Heart left ventricle (tissue), 13 donors: ENCODE results near the gene TRPV5.

Source experiments
- CTCF ChIP-seq, 12 donors: fragments of 200-600 bp; sonication (generic) in 4 of 12; IDR thresholded peaks; one replicate each; pipeline versions ENCODE4 v1.5.0 to v1.8.0; 2018 to 2022; ENCODE audit warnings: antibody characterized with exemption in 12 of 12, mild to moderate bottlenecking in 5 of 12
- POLR2A ChIP-seq, 2 donors: fragments of 450-650 bp; IDR thresholded peaks; one replicate each; pipeline ENCODE4 v1.6.1; 2017; ENCODE audit warnings: antibody characterized with exemption in 2 of 2, mild to moderate bottlenecking in 2 of 2, moderate library complexity in 2 of 2
- donor health status: ischemic (EF 13 %, LVEDD 7.1; RV severe dilation, severe dysfunction).
- donor health status: DM: no; HTN: yes; CAD: no.
- donor health status: DM: no; HTN: no; CAD: no.
- donor health status: ischemic (EF 25% LVEDD 6.9; RV normal size, moderate dysfunction).
- donor health status: ischemic (EF 25% LVEDD 5.7; RV mildly dilated, moderate dysfunction).
- donor health status: ischemic (EF 35%, LVEDD 5.7; RV mildly dilated, moderate dysfunction).
- donor health status: nonischemic (EF 11% LVEDD 7.7; RV severe dilation, severe dysfunction).
- donor health status: DM: yes; HTN: yes; CAD: no.
- donor health status: PGD.
- donor health status: ischemic (EF 29% LVEDD 5.4; RV normal size, mild dysfunction).
- donor health status: nonischemic (EF 23%, LVEDD 6.1; RV moderate dilation, normal function).

DNA sequence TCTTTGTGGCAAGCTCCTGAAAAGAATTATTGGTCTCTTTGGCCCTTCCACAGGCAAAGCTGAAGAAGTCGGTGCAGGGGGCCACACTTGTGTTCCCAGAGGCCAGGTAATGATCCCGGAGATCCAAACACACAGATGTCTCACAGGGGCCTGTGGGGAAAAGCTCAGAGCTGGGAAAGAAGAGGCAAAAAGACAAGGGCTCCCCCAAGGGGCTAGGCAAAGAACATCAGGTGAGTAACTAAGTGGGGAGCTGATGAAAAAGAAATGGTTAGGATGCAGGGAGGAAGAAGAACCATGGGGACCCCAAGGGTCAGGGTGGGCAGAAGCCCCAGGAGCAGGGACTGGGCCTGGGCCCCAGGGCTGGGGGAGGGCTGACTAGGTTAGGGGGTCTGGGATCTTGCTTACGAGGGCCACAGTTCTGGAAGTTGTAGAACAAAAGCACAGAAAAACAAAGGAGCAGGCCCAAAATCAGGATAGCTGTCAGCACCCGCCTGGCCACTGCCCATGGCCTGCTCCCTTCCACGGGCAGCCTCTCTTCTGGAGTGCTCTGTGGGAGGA is 27.5 kb upstream of the TRPV5 start:
- TF ChIP-seq CTCF (IDR thresholded peaks at IDR 0.05) = no peak
- TF ChIP-seq POLR2A (IDR thresholded peaks at IDR 0.05) = no peak
